22Rv1 (cell line): ENCODE results near the gene TRPV4.

Experiments used
- H3K27ac ChIP-seq: fragments of 450-650 bp; 2 replicates; pipeline ENCODE4 v1.5.1; 2017
- CTCF ChIP-seq: fragments of 450-650 bp; IDR thresholded peaks from 2 replicates; pipeline ENCODE4 v1.5.1; 2017; ENCODE audit warnings: mild to moderate bottlenecking
- ZFX ChIP-seq: fragments of 450-650 bp; IDR thresholded peaks from 2 replicates; pipeline ENCODE4 v1.6.1; 2017; ENCODE audit warnings: antibody characterized with exemption, borderline replicate concordance

Gene TRPV4

GRCh38 chr12:109878247-109878625 lies 45.0 kb upstream of the TRPV4 start:
- TF ChIP-seq ZFX (no peak), CTCF (no peak)
- H3K27ac ChIP-seq = no peak overlapping the region

- TF ChIP-seq CTCF = no peak
- no peak overlapping the region for H3K27ac ChIP-seq
Measured at GRCh38 chr12:109877504-109878246, 44.5 kb upstream of the TRPV4 start.

GRCh38 chr12:109876406-109876805 lies 43.2 kb upstream of the TRPV4 start:
- no peak for TF ChIP-seq ZFX
- no peak for TF ChIP-seq CTCF
- H3K27ac ChIP-seq = no peak overlapping the region; the same call in 1 of the 2 replicates

GRCh38 chr12:109875572-109876131 lies 42.5 kb upstream of the TRPV4 start:
- TF ChIP-seq ZFX = no peak
- TF ChIP-seq CTCF = no peak

GRCh38 chr12:109873653-109874052 lies 40.5 kb upstream of the TRPV4 start:
- no peak overlapping the region for H3K27ac ChIP-seq
- TF ChIP-seq ZFX (no peak), CTCF (no peak)

More at GRCh38 chr12:109875572-109876131, 42.5 kb upstream of the TRPV4 start:
- peak overlapping the region; percentile 62 for H3K27ac ChIP-seq

GRCh38 chr12:109871668-109872314 lies 38.6 kb upstream of the TRPV4 start:
- H3K27ac ChIP-seq = no peak overlapping the region
- no peak for TF ChIP-seq ZFX
- TF ChIP-seq CTCF = no peak

GRCh38 chr12:109870648-109871047 lies 37.5 kb upstream of the TRPV4 start:
- no peak overlapping the region for H3K27ac ChIP-seq
- no peak for TF ChIP-seq ZFX
- TF ChIP-seq CTCF = no peak
